Aorta (tissue), 5 donors: Measurements from ENCODE around the gene OSM. TPM values are rescaled to one million over a fixed set of nuclear protein-coding genes. Genes with fewer than 3 reads are reported as not detected.

Experiments used
- ATAC-seq: fragments of 200-7000 bp; cut with Tn5 transposase; one replicate; pipeline ENCODE4 v1.9.1; 2022; ENCODE audit warnings: moderate library complexity; ENCODE audit not compliant: low FRiP score
- DNase-seq, 2 donors: peaks; one replicate each; pipeline ENCODE4 v3.0.0-alpha.2; 2020
- H3K27ac ChIP-seq, 2 donors: one replicate each; pipeline ENCODE4 v1.5.1; 2013; ENCODE audit warnings: low read length in 2 of 2, mild to moderate bottlenecking in 2 of 2, moderate library complexity in 2 of 2, control low read depth in 1 of 2, inconsistent platforms in 1 of 2, low read depth in 1 of 2
- H3K27me3 ChIP-seq, 2 donors: one replicate each; pipeline ENCODE4 v1.6.1; 2013; ENCODE audit warnings: control low read depth in 1 of 2, low read length in 1 of 2, mild to moderate bottlenecking in 1 of 2, moderate library complexity in 1 of 2; ENCODE audit not compliant: insufficient read depth in 2 of 2, control insufficient read depth in 1 of 2
- H3K36me3 ChIP-seq, 2 donors: one replicate each; pipeline ENCODE4 v1.6.1; 2013; ENCODE audit warnings: control low read depth in 1 of 2, low read length in 1 of 2, mild to moderate bottlenecking in 1 of 2; ENCODE audit not compliant: insufficient read depth in 2 of 2, control insufficient read depth in 1 of 2
- H3K4me1 ChIP-seq, 2 donors: one replicate each; pipeline ENCODE4 v1.6.1; 2013; ENCODE audit warnings: low read length in 2 of 2, control low read depth in 1 of 2, mild to moderate bottlenecking in 1 of 2, moderate library complexity in 1 of 2; ENCODE audit not compliant: insufficient read depth in 2 of 2, control insufficient read depth in 1 of 2
- H3K4me3 ChIP-seq, 2 donors: one replicate each; pipeline ENCODE4 v1.5.1; 2013; ENCODE audit warnings: low read length in 2 of 2, control low read depth in 1 of 2, mild to moderate bottlenecking in 1 of 2
- H3K9me3 ChIP-seq: one replicate; pipeline ENCODE4 v1.6.1; 2013; ENCODE audit warnings: mild to moderate bottlenecking, low read length; ENCODE audit not compliant: control insufficient read depth
- WGBS, 2 donors: extraction: QIAGEN DNeasy Blood & Tissue Kit; methylation state at CpG; one replicate each; pipeline ENCODE4 v1.1.7; 2013; 5-methylcytosine and 5-hydroxymethylcytosine counted together
- intact Hi-C, 2 donors: fragments of 100-400 bp; cut with DNase I; formaldehyde crosslinking; loops; one replicate each; pipeline versions ENCODE4 v1.14.2 to v1.15.0; 2022
- polyA plus RNA-seq, 2 donors: library from polyadenylated mRNA; stranded (reverse); fragments of 200-250 nt; gene quantifications; one replicate each; pipeline ENCODE4 v1.2.3, GENCODE V29; 2013
- total RNA-seq, 2 donors: library from RNA; stranded (reverse); fragmentation: NEBNext Ultra II Directional; extraction: Animal tissue kit (Norgen Biotek cat#: 25700); gene quantifications; one replicate each; pipeline ENCODE4 v1.2.1, GENCODE V29; 2021
- donor health status: healthy with polysubstance abuse.
- donor health status: Bipolar disorder and iron deficiency.
- donor health status: DM: no; HTN: no; CAD: no.
- donor health status: DM: no; HTN: no; CAD: no.
- donor health status: DM: yes; HTN: yes; CAD: no.

OSM gene
- total and polyA plus RNA-seq, 4 donors: 1.4 to 3.9 (median 1.5) TPM

- no peaks in the 10 kb centered on the region for H3K9me3 ChIP-seq
- no peaks in the 10 kb centered on the region for H3K27me3 ChIP-seq
- intact Hi-C loops: no loop called here
- no peak overlapping the region for H3K27ac ChIP-seq
- no peak overlapping the region for H3K4me3 ChIP-seq
- WGBS, 2 donors: 94 to 97% methylated on average over 11 of the region's 11 CpGs
- ATAC-seq: no peak
- H3K4me1 ChIP-seq: no peaks in the 10 kb centered on the region
- no peak for DNase-seq
- no peaks in the 10 kb centered on the region for H3K36me3 ChIP-seq
These were observed 40.3 kb downstream of the OSM start for GRCh38 chr22:30226192-30226832.

GRCh38 chr22:30225220-30225927, 41.3 kb downstream of the OSM start:
- Histone ChIP-seq H3K9me3 (no peaks in the 10 kb centered on the region), H3K27ac (no peak overlapping the region), H3K27me3 (no peaks in the 10 kb centered on the region), H3K4me1 (no peaks in the 10 kb centered on the region), H3K36me3 (no peaks in the 10 kb centered on the region), H3K4me3 (no peak overlapping the region)
- no peak for ATAC-seq
- no peak for DNase-seq
- WGBS, 2 donors: 89 to 93% methylated on average over 7 of the region's 7 CpGs
- intact Hi-C loops: no loop called here

GRCh38 chr22:30224161-30224857, 42.3 kb downstream of the OSM start:
- Histone ChIP-seq H3K36me3 (no peaks in the 10 kb centered on the region), H3K27ac (no peak overlapping the region), H3K4me3 (no peak overlapping the region), H3K27me3 (no peaks in the 10 kb centered on the region), H3K9me3 (no peaks in the 10 kb centered on the region), H3K4me1 (no peaks in the 10 kb centered on the region)
- DNase-seq (no peak), ATAC-seq (no peak)
- 64 to 67% methylated on average over 11 of the region's 11 CpGs for WGBS, 2 donors
- intact Hi-C loops: no loop called here

GRCh38 chr22:30223303-30223702, 43.3 kb downstream of the OSM start:
- H3K9me3 ChIP-seq: no peaks in the 10 kb centered on the region
- no peak overlapping the region for H3K4me3 ChIP-seq
- no peaks in the 10 kb centered on the region for H3K27me3 ChIP-seq
- no peaks in the 10 kb centered on the region for H3K36me3 ChIP-seq
- intact Hi-C loops: no loop called here
- WGBS, 2 donors: 60 to 65% methylated on average over 15 of the region's 15 CpGs
- H3K27ac ChIP-seq: no peak overlapping the region
- DNase-seq (no peak), ATAC-seq (no peak)
- H3K4me1 ChIP-seq: no peaks in the 10 kb centered on the region

GRCh38 chr22:30222321-30222720, 44.3 kb downstream of the OSM start:
- no peaks in the 10 kb centered on the region for H3K36me3 ChIP-seq
- intact Hi-C loops: no loop called here
- WGBS, 2 donors: 82 to 89% methylated on average over 4 of the region's 4 CpGs
- no peaks in the 10 kb centered on the region for H3K9me3 ChIP-seq
- no peak for ATAC-seq
- no peaks in the 10 kb centered on the region for H3K27me3 ChIP-seq
- H3K27ac ChIP-seq: no peak overlapping the region
- no peak overlapping the region for H3K4me3 ChIP-seq
- peaks cover 0 to 2% of the 10 kb centered on the region in 2 donors for H3K4me1 ChIP-seq
- no peak for DNase-seq

GRCh38 chr22:30221121-30221992, 45.3 kb downstream of the OSM start:
- ATAC-seq (no peak), DNase-seq (no peak)
- intact Hi-C loops: no loop called here
- Histone ChIP-seq H3K36me3 (no peaks in the 10 kb centered on the region), H3K27me3 (no peaks in the 10 kb centered on the region), H3K4me1 (peaks cover 0 to 2% of the 10 kb centered on the region in 2 donors), H3K9me3 (no peaks in the 10 kb centered on the region), H3K27ac (no peak overlapping the region), H3K4me3 (no peak overlapping the region)
- 88 to 89% methylated on average over 26 of the region's 26 CpGs for WGBS, 2 donors

GRCh38 chr22:30220338-30221012, 46.2 kb downstream of the OSM start:
- no peaks in the 10 kb centered on the region for H3K36me3 ChIP-seq
- ATAC-seq: no peak
- no peak for DNase-seq
- no peak overlapping the region for H3K27ac ChIP-seq
- peaks cover 0 to 2% of the 10 kb centered on the region in 2 donors for H3K4me1 ChIP-seq
- H3K27me3 ChIP-seq: no peaks in the 10 kb centered on the region
- 88 to 91% methylated on average over 7 of the region's 7 CpGs for WGBS, 2 donors
- H3K4me3 ChIP-seq: no peak overlapping the region
- no peaks in the 10 kb centered on the region for H3K9me3 ChIP-seq
- intact Hi-C loops: no loop called here

- Histone ChIP-seq H3K4me1 (peaks cover 0 to 2% of the 10 kb centered on the region in 2 donors), H3K27ac (no peak overlapping the region), H3K36me3 (no peaks in the 10 kb centered on the region), H3K4me3 (no peak overlapping the region), H3K27me3 (no peaks in the 10 kb centered on the region), H3K9me3 (no peaks in the 10 kb centered on the region)
- intact Hi-C loops: loop anchor here in 1 of 2 donors (5.0 kb wide), 1 partner anchor 33 kb away; no protein-coding TSS in a partner anchor
- ATAC-seq (no peak), DNase-seq (no peak)
These were observed 46.9 kb downstream of the OSM start for GRCh38 chr22:30219668-30220278.
